ENCODE results near the gene SPHK2.
A peak's percentile ranks its signal among the peaks of the same experiment; 100 is the strongest.
"Not testable (repeated sequence)": the region's sequence is repeated elsewhere in the genome, so short reads cannot be mapped to it uniquely, and the experiment has no call there.

SPHK2 gene

GRCh38 chr19:48636859-48637448, 17.6 kb downstream of the SPHK2 start, which contains the start of gene DBP:
DBP (minus strand) TSS chr19:48637379; CDS start chr19:48636994, 385 bp downstream.
- DNase-seq (ENCODE audit: low read depth): no peak

GRCh38 chr19:48637449-48637947, 18.2 kb downstream of the SPHK2 start:
- DNase-seq (ENCODE audit: low read depth): peak; percentile 96

GRCh38 chr19:48637948-48638830, 18.9 kb downstream of the SPHK2 start:
- DNase-seq (ENCODE audit: low read depth): no peak

GRCh38 chr19:48638831-48639381, 19.6 kb downstream of the SPHK2 start:
- no peak for DNase-seq (ENCODE audit: low read depth)

GRCh38 chr19:48639483-48640375, 20.4 kb downstream of the SPHK2 start:
- no peak for DNase-seq (ENCODE audit: low read depth)

- DNase-seq (ENCODE audit: low read depth): no peak
These were observed 22.5 kb downstream of the SPHK2 start for GRCh38 chr19:48641850-48642249.

- no peak for DNase-seq (ENCODE audit: low read depth)
These were observed 23.6 kb downstream of the SPHK2 start for GRCh38 chr19:48642862-48643261.

- DNase-seq (ENCODE audit: low read depth): no peak
These were observed 25.0 kb downstream of the SPHK2 start for GRCh38 chr19:48644355-48644754.

GRCh38 chr19:48644839-48645619, 25.7 kb downstream of the SPHK2 start:
- peak; percentile 66 for DNase-seq (ENCODE audit: low read depth)

GRCh38 chr19:48645620-48646000, 26.3 kb downstream of the SPHK2 start:
- no peak for DNase-seq (ENCODE audit: low read depth)

GRCh38 chr19:48646001-48646721, 26.9 kb downstream of the SPHK2 start, which contains the start of gene CA11:
CA11 (minus strand) TSS chr19:48646187; CDS start chr19:48645632, 555 bp downstream.
- peak; percentile 87 for DNase-seq (ENCODE audit: low read depth)

- DNase-seq (ENCODE audit: low read depth): no peak
These were observed 27.5 kb downstream of the SPHK2 start for GRCh38 chr19:48646722-48647216.

GRCh38 chr19:48648134-48648533, 28.8 kb downstream of the SPHK2 start:
- DNase-seq (ENCODE audit: low read depth): no peak

- DNase-seq (ENCODE audit: low read depth): no peak
These were observed 31.8 kb downstream of the SPHK2 start for GRCh38 chr19:48650974-48651682.

- DNase-seq (ENCODE audit: low read depth): no peak
These were observed 32.4 kb downstream of the SPHK2 start for GRCh38 chr19:48651683-48652048.

GRCh38 chr19:48654299-48655059, 35.2 kb downstream of the SPHK2 start:
- no peak for DNase-seq (ENCODE audit: low read depth)

- DNase-seq (ENCODE audit: low read depth): no peak
These were observed 37.7 kb downstream of the SPHK2 start for GRCh38 chr19:48656840-48657474.

- not testable (repeated sequence) for DNase-seq (ENCODE audit: low read depth)
These were observed 38.5 kb downstream of the SPHK2 start for GRCh38 chr19:48657828-48658227.
